ENCODE data around the gene MITF.
"Not testable (repeated sequence)": the region's sequence is repeated elsewhere in the genome, so short reads cannot be mapped to it uniquely, and the experiment has no call there.

The MITF gene

DNA sequence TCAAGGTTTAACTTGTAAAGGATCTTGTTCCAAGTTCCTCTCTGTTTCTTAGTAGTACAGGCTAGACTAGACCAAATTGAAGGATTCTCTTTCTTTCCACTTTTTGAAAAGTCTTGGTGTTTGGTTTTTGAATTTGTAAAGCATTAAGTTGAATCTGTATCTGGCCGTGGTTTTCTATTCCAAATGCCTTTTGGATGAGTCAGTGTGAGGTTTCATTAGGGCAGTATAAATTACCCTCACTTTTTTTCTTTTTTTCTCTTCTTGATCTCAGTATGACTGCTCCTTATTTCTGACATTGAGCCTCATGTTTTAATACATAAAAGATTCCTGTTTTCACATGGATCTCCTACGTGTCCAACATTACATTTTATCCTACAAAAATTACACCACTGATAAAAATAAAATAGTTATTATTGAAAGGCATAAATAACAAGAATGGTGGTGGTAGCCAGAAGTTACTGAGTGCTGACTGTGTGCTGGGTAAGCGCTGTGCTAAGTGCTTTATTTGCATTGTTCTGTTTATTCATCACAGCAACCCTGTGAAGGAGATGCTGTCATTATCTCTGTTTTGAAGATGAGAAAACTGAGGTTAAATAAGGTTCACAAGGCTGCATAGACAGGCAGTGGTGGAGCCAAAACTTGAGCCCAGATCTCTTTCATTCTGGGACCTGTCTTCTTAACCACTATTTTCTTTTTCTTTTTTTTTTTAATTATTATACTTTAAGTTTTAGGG is 48.3 kb downstream of the MITF start:
- TF ChIP-seq JUND (IDR thresholded peaks at IDR 0.05; ENCODE audit: low read depth), result no peak
- no peak for DNase-seq (ENCODE audit: low read depth in 1 of 2, low spot score in 1 of 2)
- in situ Hi-C loops (cut with HindIII; ENCODE audit: low pct_unique_long_range_greater_than_20kb, low sequenced_read_pairs), result no loop called here

DNA sequence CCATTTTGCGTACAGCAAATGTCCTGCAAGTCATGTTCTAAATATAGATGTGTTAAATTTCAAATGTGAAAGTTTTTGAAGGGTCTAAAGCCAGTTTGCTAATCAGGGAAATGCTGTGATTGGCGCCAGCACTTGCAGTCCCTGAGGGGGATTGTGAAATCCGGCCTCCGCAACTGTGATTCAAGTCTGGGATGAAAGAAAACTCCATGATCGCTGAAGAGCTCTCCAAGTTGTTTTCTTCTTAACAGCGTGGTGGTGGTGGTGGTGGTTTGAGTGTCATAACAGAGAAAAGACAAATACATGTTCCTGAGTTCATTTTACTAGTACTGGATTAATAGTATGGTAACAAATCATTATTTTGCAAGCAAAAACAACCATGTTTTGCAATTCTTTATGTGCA is 51.8 kb downstream of the MITF start:
- in situ Hi-C loops (cut with HindIII; ENCODE audit: low pct_unique_long_range_greater_than_20kb, low sequenced_read_pairs), result no loop called here
- no peak for DNase-seq (ENCODE audit: low read depth in 1 of 2, low spot score in 1 of 2)
- no peak for TF ChIP-seq JUND (IDR thresholded peaks at IDR 0.05; ENCODE audit: low read depth)

DNA sequence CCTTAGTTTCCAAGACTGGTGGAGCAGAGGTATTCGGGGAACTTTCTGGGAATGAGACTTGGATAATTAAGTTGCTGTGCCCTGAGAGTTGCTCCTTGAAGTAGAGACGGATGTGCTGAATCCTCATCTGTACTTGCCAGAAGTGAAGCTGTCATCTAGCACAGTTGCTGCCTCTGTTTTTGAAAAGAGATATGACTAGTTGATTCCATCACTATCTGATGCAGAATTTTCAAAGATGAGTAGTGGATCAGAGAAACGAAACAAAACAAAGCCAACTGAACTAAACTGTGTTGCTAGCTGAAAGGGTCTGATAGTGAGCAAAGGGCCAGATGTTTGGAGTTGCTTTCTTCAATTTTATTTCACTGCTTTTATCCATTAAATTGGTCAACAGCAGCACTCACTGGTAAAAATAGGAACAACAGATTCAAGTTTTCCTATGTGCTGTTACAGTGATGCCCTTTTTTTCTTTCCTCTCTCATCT is 52.7 kb downstream of the MITF start:
- in situ Hi-C loops (cut with HindIII; ENCODE audit: low pct_unique_long_range_greater_than_20kb, low sequenced_read_pairs), result no loop called here
- no peak for TF ChIP-seq JUND (IDR thresholded peaks at IDR 0.05; ENCODE audit: low read depth)
- DNase-seq (ENCODE audit: low read depth in 1 of 2, low spot score in 1 of 2), result peak in 1 of 2 experiments; percentile 12

DNA sequence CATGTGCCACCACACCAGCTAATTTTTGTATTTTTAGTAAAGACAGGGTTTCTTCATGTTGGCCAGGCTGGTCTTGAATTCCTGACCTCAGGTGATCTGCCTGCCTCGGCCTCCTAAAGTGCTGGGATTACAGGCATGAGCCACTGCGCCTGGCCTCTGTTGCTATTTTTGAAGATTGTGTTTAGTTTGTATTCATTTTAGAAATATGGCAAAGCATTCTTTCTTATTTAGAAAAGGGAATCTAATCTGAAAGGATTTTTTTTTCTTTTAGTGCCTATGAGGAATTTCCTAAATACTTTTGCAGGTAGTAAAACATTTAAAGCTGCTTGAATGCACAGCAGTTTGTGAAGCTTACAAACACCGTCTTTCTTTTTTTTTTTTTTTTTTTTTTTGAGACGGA is 56.9 kb downstream of the MITF start:
- DNase-seq (ENCODE audit: low read depth in 1 of 2, low spot score in 1 of 2); in situ Hi-C loops (cut with HindIII; ENCODE audit: low pct_unique_long_range_greater_than_20kb, low sequenced_read_pairs): not testable (repeated sequence)

DNA sequence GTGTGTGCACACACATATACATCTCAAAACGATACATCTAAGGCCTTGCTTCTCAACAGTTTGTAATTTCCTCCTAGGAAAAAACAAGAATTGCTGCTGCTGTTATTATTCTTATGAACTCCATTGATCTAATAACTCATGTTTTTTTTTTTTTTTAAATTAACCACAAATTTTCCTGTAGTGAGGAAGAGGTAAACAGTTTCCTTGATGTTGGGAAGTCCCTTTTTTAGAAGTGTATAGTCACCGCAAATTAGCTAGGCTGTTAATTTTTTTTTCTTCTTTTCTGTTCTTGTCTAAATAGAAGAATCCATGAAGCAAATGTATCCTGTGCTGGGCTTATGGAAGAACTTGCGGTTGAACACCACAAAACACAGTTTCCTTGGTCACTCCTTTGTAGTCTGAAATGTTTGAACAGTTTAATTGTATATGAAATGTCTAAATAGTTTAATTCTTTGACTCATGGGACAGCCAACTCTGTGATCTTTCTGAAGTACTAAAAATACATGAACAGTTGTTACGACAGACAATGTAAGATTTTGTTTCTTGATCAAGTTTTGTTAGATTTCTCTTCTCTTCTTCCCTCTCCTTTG is 64.5 kb downstream of the MITF start:
- TF ChIP-seq JUND (IDR thresholded peaks at IDR 0.05; ENCODE audit: low read depth), result no peak
- no peak for DNase-seq (ENCODE audit: low read depth in 1 of 2, low spot score in 1 of 2)
- in situ Hi-C loops (cut with HindIII; ENCODE audit: low pct_unique_long_range_greater_than_20kb, low sequenced_read_pairs), result no loop called here

DNA sequence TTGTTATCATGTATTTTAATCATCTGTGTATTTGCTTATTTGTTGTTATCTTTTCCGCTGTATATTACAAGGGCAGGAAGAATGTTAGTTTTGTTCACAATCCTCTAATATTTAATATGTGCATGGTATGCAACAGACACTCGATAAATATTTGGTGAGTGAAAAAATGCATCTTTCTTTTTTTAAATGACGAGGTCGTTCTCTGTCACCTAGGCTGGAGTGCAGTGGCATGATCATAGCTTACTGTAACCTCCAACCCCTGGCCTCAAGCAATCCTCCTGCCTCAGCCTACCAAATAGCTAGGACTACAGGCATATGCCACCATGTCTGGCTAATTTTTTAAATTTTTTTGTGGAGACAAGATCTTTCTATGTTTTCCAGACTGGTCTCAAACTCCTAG is 66.2 kb downstream of the MITF start:
- TF ChIP-seq JUND (IDR thresholded peaks at IDR 0.05; ENCODE audit: low read depth), result no peak
- in situ Hi-C loops (cut with HindIII; ENCODE audit: low pct_unique_long_range_greater_than_20kb, low sequenced_read_pairs), result no loop called here
- DNase-seq (ENCODE audit: low read depth in 1 of 2, low spot score in 1 of 2), result no peak

DNA sequence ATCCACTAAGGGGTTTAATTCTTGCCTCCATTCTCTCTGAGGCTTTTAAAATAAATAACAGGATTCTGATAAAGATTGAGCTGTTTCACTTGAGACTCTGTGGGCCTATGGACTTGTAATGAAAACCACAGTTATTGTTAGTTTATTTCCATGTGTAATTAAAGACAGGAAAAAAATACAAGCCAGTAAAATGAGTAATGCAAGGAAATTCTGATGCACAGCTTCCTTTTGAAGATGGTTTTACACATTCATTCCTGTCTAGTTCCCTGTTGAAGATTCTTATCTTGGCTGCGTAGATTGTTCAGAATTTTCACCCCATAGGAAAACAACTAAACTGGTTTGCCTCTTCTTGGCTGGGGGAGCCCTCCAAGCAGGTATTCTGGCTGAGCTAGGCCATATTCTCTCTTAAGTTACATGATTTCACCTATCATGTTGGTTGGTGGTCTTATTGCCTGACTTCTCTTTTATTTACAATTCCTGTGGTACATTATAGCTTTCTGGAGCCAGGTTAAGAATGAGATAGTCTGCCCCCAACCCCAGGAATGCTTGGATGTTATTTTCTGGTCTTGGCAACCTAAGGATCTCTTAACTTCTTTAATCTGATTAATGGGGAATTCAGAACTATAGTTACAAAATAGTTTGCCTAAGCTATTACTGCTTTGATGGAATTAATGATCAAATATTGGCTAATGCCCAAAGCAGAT is 67.6 kb downstream of the MITF start:
- DNase-seq (ENCODE audit: low read depth in 1 of 2, low spot score in 1 of 2), result no peak
- in situ Hi-C loops (cut with HindIII; ENCODE audit: low pct_unique_long_range_greater_than_20kb, low sequenced_read_pairs), result no loop called here
- TF ChIP-seq JUND (IDR thresholded peaks at IDR 0.05; ENCODE audit: low read depth), result no peak

DNA sequence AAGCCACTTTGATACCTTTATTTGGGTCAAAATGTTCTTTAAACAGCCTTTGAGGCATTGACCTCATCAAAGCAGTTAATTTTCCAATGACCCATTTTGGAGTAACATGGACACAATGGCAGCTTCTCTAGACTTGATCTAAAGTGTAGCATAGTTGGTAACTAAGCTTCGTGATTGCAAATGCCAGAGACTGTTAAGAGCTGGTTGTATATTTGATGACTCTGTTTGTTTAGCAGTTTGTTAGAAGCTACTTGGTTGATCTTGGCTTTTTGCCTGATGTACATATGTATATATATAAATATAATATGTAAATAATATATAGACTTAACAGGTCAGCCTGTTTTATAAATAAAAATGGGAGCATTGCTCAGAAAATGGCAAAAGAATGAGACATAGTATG is 68.4 kb downstream of the MITF start:
- peak in 1 of 2 experiments; percentile 12 for DNase-seq (ENCODE audit: low read depth in 1 of 2, low spot score in 1 of 2)
- in situ Hi-C loops (cut with HindIII; ENCODE audit: low pct_unique_long_range_greater_than_20kb, low sequenced_read_pairs), result no loop called here
- TF ChIP-seq JUND (IDR thresholded peaks at IDR 0.05; ENCODE audit: low read depth), result no peak

DNA sequence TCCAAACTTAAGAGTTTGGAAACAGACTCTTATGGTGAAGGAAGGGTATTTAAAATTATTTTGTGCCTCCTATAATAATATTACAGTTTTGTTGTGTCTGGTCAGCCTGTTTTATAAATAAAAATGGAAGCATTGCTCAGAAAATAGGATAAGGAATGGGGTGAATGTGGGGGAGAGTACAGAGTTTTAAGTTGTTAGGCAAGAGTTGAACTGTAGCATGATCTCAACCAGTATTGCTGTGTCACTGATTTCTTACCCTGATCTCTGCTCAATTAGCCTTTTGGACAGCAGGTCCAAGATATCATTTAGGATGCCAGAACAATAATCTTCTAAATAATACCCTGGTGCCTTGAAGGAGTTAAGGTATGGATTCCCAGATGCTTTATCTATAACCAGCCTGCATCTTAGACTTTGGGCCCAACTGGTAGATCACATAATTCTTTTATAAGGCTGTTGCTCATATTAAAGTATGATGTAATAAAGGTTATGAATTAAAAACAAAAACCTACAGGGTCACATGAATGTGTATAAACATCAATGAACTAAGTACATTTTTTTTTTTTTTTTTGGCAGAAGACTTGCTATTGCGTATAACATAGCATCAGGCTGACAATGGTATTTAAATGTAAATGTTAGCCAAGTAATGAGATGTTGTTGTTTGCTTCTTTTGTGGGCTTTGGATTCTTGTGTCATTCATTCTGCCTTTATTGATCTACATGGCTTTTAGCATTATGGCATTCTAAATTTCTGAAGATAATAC is 70.0 kb downstream of the MITF start:
- no peak for DNase-seq (ENCODE audit: low read depth in 1 of 2, low spot score in 1 of 2)
- no peak for TF ChIP-seq JUND (IDR thresholded peaks at IDR 0.05; ENCODE audit: low read depth)
- in situ Hi-C loops (cut with HindIII; ENCODE audit: low pct_unique_long_range_greater_than_20kb, low sequenced_read_pairs), result no loop called here

DNA sequence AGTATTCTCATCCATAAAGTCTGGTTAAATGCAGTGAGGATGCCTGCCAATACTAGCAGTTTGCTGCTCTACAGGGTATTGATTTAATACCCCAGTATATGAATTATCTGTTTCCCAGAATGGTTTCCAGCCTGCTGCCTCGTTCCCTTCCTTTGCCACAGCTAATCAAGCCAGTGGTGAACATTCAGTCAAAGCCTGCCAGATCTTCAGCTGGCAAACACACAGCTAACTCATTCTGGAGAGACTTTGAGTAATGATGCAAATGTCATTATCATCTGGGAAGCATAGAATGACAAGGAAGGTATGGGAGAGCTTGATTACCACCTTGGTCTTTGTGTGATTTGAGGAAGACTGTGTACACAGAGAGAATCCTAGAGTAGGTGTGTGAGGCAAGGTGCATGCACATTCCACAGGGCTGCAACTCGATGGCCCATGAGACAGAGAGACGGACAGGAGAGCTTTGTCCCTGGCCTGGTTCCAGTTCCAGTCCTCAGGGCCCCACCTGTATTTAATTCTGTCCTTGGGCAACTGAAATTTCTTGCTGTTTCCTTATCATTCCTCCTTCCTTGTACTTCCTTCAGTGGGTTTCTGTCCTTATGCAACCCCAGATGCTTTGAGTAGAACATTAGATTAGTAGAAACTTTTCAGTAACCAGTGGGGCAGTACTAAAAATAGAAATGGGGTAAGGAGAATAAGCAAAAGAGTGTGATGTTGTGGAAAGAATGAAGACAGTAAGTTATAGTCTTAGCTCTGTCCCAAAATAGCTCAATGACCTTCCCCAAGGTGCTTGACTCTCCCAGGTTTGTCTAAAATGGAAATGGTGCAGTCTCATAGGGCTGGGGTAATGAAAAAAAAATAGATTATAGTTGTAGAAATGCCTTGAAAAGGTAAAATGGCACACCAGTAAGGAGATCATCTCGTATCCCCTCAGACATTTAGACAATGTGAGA is 72.5 kb downstream of the MITF start:
- TF ChIP-seq JUND (IDR thresholded peaks at IDR 0.05; ENCODE audit: low read depth), result no peak
- no peak for DNase-seq (ENCODE audit: low read depth in 1 of 2, low spot score in 1 of 2)
- in situ Hi-C loops (cut with HindIII; ENCODE audit: low pct_unique_long_range_greater_than_20kb, low sequenced_read_pairs), result no loop called here

DNA sequence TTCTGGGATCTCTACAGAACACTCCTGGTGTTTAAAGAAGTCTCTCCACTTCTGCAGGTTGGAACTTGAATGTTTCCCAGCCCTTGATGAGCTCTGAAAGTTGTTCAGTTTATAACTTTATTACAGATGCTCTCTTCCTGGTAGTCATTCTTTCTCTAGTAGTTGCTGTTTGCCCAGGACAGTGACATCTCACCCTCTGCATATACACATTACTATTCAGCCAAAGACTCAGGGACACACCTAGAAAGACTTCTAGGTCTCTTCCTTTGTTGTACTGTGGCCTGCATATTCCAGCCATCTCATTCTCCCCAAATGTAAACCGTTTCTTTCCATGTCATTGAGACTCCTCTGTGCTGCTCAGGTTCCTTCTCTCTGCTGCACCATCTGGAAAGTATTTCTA is 76.7 kb downstream of the MITF start:
- no peak for DNase-seq (ENCODE audit: low read depth in 1 of 2, low spot score in 1 of 2)
- TF ChIP-seq JUND (IDR thresholded peaks at IDR 0.05; ENCODE audit: low read depth), result no peak
- in situ Hi-C loops (cut with HindIII; ENCODE audit: low pct_unique_long_range_greater_than_20kb, low sequenced_read_pairs), result no loop called here

DNA sequence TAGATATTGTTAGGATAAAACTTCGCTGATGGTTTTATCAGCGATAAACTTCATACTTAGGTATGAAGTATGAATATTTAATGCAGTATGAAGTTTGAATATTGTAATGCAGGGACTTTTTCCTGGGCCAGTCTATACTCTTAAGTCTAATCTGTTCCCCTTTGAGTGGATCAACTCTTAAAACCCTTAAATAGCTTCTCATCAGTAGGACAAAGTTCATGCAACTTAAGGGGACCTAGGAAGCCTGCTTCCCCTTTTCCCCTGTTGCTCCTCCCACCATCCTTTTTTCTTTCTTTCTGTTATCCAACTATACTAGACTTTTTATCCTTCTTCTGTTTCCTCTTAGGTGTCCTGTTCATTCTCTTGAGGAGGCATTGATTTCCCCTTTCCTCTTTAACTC is 78.7 kb downstream of the MITF start:
- DNase-seq (ENCODE audit: low read depth in 1 of 2, low spot score in 1 of 2), result no peak
- no peak for TF ChIP-seq JUND (IDR thresholded peaks at IDR 0.05; ENCODE audit: low read depth)
- in situ Hi-C loops (cut with HindIII; ENCODE audit: low pct_unique_long_range_greater_than_20kb, low sequenced_read_pairs), result no loop called here
